NT2/D1 (cell line): ENCODE results near the gene SNTA1.

Experiments used
- DNase-seq: peaks from one replicate; pipeline ENCODE4 v3.0.0-alpha.2; 2011; ENCODE audit warnings: low read depth, low spot score
- H3K27me3 ChIP-seq: 2 replicates; pipeline ENCODE4 v1.6.0; 2011; ENCODE audit warnings: mild to moderate bottlenecking; ENCODE audit not compliant: insufficient read length, insufficient read depth
- H3K36me3 ChIP-seq: 2 replicates; pipeline ENCODE4 v1.6.1; 2011; ENCODE audit warnings: mild to moderate bottlenecking, low read length, mixed read lengths; ENCODE audit not compliant: insufficient read depth, insufficient read length
- H3K4me1 ChIP-seq: 2 replicates; pipeline ENCODE4 v1.5.1; 2011; ENCODE audit not compliant: insufficient read depth, insufficient read length
- H3K4me3 ChIP-seq: 2 replicates; pipeline ENCODE4 v1.5.1; 2011; ENCODE audit warnings: low read depth; ENCODE audit not compliant: insufficient read length
- H3K9ac ChIP-seq: 2 replicates; pipeline ENCODE4 v1.6.0; 2011; ENCODE audit warnings: low read depth; ENCODE audit not compliant: insufficient read length
- H3K9me3 ChIP-seq: 2 replicates; pipeline ENCODE4 v1.5.1; 2011; ENCODE audit warnings: mild to moderate bottlenecking, low read length; ENCODE audit not compliant: insufficient read depth
- SUZ12 ChIP-seq: IDR thresholded peaks from 2 replicates; pipeline ENCODE4 v1.6.1; 2011; ENCODE audit not compliant: insufficient read length, insufficient read depth; ENCODE audit errors: extremely low read depth
- YY1 ChIP-seq: IDR thresholded peaks from 2 replicates; pipeline ENCODE4 v1.6.1; 2011; ENCODE audit not compliant: insufficient read length, insufficient read depth
- ZNF274 ChIP-seq: IDR thresholded peaks from 2 replicates; pipeline ENCODE4 v1.6.1; 2011; ENCODE audit warnings: mild to moderate bottlenecking, low read depth, low read length

SNTA1 gene

DNA sequence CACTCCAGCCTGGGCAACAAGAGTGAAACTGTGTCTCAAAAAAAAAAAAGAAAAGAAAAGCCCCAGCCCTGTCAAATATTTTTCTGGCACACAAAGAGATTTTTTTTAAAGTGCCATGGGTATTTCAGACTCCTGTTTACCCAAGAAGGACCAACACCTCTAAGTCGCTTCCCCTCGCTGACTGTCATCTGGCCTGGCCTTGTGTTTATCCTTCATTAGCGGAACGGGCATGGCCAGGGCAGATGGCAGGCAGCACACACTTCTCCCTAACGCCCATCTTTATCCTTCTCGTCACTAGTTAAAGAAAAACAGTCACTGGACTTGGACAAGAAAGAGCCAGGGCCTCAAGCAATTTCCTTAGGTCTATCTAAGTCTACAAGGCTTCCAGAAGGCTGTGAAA, 39.0 kb upstream of the SNTA1 start:
- H3K27me3 ChIP-seq, result no peaks in the 10 kb centered on the region
- no peaks in the 10 kb centered on the region for H3K9me3 ChIP-seq
- H3K4me1 ChIP-seq, result peaks cover 5% of the 10 kb centered on the region
- H3K4me3 ChIP-seq, result no peak overlapping the region
- H3K36me3 ChIP-seq, result no peaks in the 10 kb centered on the region
- DNase-seq, result no peak
- no peak for TF ChIP-seq ZNF274
- no peak for TF ChIP-seq YY1
- no peak for TF ChIP-seq SUZ12
- no peak overlapping the region for H3K9ac ChIP-seq

DNA sequence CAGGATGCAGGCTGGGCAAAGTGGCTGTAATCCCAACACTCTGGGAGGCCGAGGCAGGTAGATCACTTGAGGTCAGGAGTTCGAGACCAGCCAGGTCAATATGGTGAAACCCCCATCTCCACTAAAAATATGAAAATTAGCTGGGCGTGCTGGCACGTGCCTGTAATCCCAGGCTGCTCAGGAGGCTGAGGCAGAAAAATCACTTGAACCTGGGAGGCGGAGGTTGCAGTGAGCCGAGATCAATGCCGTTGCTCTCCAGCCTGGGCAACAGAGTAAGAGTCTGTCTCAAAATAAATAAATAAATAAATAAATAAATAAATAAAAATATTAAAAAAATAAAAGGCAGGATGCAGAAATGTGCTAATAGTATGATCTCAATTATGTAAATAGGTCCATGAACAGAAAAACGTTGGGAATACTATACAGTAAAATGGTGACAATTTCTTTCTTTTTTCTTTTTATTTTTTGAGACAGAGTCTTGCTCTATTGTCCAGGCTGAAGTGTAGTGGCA, 37.9 kb upstream of the SNTA1 start:
- no peaks in the 10 kb centered on the region for H3K27me3 ChIP-seq
- peaks cover 5% of the 10 kb centered on the region for H3K4me1 ChIP-seq
- TF ChIP-seq YY1, result no peak
- TF ChIP-seq SUZ12, result no peak
- TF ChIP-seq ZNF274, result no peak
- no peak for DNase-seq
- H3K36me3 ChIP-seq, result no peaks in the 10 kb centered on the region
- H3K9ac ChIP-seq, result no peak overlapping the region
- H3K4me3 ChIP-seq, result no peak overlapping the region
- H3K9me3 ChIP-seq, result no peaks in the 10 kb centered on the region

DNA sequence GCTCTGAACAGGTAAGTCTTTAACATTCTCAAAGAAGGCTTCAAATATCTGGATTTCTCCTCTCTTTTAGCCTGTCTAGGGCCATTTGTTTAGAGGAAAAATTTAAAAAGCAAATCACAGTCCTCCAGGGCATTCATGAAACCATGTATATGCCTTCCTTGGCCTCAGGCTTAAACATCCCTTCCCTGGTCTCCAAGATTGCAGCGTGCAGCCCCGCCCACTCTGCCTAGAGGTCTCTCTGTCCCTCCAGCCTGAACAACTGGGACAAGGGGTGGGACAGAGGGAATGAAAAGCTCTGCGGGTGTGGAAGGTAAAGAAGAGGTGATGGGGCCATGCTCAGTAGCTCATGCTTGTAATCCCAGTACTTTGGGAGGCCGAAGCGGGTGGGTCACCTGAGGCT, 36.5 kb upstream of the SNTA1 start:
- H3K9ac ChIP-seq, result no peak overlapping the region
- TF ChIP-seq YY1 (no peak), SUZ12 (no peak), ZNF274 (no peak)
- H3K36me3 ChIP-seq, result no peaks in the 10 kb centered on the region
- H3K9me3 ChIP-seq, result no peaks in the 10 kb centered on the region
- DNase-seq, result no peak
- H3K4me1 ChIP-seq, result peaks cover 5% of the 10 kb centered on the region
- H3K27me3 ChIP-seq, result no peaks in the 10 kb centered on the region
- no peak overlapping the region for H3K4me3 ChIP-seq

DNA sequence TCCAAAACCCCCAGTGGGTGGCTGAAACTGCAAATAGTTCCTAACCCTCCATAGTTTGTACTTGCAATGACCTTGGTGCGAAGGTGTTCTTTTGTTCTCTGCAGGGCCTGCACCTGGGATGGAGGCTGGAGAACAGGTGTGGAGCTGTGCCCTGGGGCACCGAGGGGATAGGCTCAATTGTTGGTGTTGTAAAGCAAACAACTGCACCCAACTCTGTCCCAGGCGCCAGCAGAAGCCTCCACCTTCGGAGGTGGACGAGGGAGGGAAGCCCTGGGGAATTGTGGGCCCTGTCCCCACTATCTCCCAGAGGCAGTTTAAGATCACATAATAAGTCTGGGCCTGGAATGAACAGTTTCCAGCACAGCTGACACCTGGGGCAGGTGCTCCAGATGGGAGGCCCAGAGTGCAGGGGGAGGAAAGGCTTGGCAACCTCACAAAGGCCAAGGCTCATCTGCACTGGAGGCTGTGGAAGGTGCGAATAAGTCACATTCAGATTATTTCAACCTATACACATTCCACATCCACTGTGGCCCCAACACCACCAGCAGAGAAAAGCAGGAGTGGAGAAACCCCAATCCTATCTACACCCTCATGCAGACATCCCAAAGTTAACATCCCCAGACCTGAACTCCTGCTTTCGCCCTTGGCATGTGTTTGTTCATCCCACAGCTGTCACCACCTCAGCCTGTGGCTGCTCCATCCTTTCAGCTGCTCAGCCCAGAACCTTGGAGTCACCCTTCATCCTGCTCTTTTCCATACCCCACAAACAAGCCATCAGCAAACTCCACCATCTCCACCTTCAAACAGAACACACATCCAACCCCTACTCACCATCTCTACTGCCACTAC, 34.0 kb upstream of the SNTA1 start:
- Histone ChIP-seq H3K9ac (no peak overlapping the region), H3K4me3 (no peak overlapping the region), H3K36me3 (no peaks in the 10 kb centered on the region), H3K27me3 (no peaks in the 10 kb centered on the region), H3K9me3 (no peaks in the 10 kb centered on the region), H3K4me1 (peaks cover 5% of the 10 kb centered on the region)
- TF ChIP-seq YY1 (no peak), ZNF274 (no peak), SUZ12 (no peak)
- no peak for DNase-seq

DNA sequence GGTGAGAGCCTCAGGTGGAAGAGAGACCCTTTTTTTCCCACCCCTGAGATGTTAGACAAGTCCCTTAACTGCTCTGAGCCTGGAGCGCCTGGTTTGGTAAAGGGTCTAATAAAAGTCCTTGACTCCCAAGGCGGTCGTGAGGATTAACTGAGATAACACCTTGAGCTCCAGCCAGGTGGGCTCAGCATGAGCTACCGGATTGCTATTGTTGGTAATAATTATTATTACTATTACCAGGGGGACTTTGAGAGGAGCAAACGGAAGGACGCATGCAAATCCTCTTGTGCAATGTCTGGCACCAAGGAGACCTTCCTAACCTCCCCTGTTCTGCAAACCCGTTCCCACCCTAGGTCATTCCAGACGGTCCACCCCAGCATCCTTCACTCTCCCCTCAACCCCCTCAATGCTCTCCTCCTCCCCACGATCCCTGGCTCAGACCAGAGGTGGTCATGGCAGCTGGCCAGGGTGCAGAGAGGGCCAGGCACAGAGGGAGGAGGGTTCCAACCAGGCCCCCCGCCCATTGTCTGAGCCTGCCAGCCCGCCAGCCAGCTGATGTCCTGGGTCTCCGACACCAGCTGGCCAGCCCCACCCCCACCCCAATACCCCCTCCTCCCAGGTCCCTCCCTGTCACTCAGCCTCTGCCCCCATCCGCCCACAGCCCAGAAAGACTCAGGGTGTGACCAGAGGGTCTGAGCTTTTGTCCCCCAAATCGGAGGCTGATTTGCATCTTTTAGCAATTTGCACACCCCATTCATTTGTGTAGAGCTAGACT, 32.0 kb upstream of the SNTA1 start:
- H3K4me3 ChIP-seq, result no peak overlapping the region
- no peaks in the 10 kb centered on the region for H3K9me3 ChIP-seq
- H3K4me1 ChIP-seq, result peaks cover 5% of the 10 kb centered on the region
- TF ChIP-seq ZNF274 (no peak), SUZ12 (no peak), YY1 (no peak)
- no peaks in the 10 kb centered on the region for H3K36me3 ChIP-seq
- DNase-seq, result no peak
- no peaks in the 10 kb centered on the region for H3K27me3 ChIP-seq
- no peak overlapping the region for H3K9ac ChIP-seq

DNA sequence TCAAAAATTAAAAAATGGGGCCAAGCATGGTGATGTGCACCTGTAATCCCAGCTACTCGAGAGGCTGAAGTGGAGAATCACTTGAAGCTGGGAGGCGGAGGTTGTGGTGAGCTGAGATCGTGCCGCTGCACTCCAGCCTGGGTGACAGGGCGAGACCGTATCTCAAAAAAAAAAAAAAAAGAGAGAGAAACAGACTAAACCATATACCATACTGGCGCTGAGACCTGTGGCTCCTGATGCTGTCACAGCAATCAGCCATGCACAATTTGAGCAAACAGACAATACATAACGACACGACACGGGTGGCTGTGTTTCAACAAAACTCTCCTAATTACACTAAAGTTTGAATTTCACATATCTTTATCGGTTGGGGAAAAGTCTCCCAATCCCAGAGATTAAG, 31.4 kb upstream of the SNTA1 start:
- Histone ChIP-seq H3K36me3 (no peaks in the 10 kb centered on the region), H3K27me3 (no peaks in the 10 kb centered on the region), H3K4me1 (peaks cover 5% of the 10 kb centered on the region), H3K9ac (no peak overlapping the region), H3K9me3 (no peaks in the 10 kb centered on the region), H3K4me3 (no peak overlapping the region)
- no peak for TF ChIP-seq SUZ12
- no peak for DNase-seq

DNA sequence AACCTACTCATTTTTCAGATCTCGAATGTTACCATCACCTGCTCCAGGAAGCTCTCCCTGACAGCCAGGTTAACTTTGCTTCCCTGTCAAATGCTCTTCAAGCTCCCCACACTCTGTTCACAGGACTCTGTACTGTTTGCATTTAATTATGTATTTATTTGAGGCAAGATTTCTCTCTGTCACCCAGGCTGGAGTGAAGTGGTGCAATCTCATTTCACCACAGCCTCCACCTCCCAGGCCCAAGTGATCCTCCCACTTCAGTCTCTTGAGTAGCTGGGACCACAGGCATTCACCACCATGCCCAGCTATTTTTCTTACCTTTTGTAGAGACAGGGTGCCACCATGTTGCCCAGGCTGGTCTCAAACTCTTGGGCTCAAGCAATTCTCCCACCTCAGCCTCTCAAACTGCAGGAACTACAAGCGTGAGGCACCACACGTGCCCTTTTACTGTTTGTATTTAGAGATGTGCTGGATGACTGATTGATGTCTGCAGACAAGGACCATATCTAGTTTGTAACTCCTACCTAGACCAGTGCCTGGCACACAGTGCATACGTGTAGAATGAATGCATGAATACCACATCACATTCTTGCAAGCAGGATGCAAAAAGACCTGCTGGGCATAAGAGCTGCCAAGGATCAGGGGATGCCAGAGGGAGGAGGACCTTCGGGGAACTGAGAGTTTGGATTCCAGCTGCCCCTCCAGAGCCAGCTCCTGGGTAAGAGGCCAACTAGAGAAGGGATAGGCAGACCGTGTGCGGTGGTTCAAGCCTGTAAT, 30.7 kb upstream of the SNTA1 start:
- H3K27me3 ChIP-seq, result no peaks in the 10 kb centered on the region
- H3K36me3 ChIP-seq, result no peaks in the 10 kb centered on the region
- H3K9me3 ChIP-seq, result no peaks in the 10 kb centered on the region
- H3K4me3 ChIP-seq, result no peak overlapping the region
- no peak overlapping the region for H3K9ac ChIP-seq
- no peak for DNase-seq
- TF ChIP-seq YY1 (no peak), ZNF274 (no peak), SUZ12 (no peak)
- no peaks in the 10 kb centered on the region for H3K4me1 ChIP-seq
